Fibroblast of the conjunctiva (primary cell): ENCODE measurements around the gene NOVA1.
"Not testable (repeated sequence)": the region's sequence is repeated elsewhere in the genome, so short reads cannot be mapped to it uniquely, and the experiment has no call there.

Experiments used
- DNase-seq: peaks from one replicate; pipeline ENCODE4 v3.0.0-alpha.2; 2010; ENCODE audit warnings: low read depth

Gene NOVA1

GRCh38 chr14:26597589-26598080 lies at the start of gene NOVA1:
Gene NOVA1, minus strand, starts transcription at chr14:26598033. Its CDS starts 597 bp downstream, at chr14:26597436.
- DNase-seq: no peak

DNA sequence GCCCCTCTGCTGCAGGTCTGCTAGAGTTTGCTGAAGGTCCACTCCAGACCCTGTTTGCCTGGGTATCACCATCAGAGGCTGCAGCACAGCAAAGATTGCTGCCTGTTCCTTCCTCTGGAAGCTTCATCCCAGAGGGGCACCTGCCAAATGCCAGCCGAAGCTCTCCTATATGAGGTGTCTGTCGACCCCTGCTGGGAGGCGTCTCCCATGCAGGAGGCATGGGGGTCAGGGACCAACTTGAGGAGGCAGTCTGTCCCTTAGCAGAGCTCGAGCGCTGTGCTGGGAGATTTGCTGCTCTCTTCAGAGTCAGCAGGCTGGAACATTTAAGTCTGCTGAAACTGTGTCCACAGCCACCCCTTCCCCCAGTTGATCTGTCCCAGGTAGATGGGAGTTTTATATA lies 47.2 kb upstream of the NOVA1 start:
- DNase-seq: not testable (repeated sequence)

GRCh38 chr14:26636561-26636960 lies 38.7 kb upstream of the NOVA1 start:
- DNase-seq: no peak

DNA sequence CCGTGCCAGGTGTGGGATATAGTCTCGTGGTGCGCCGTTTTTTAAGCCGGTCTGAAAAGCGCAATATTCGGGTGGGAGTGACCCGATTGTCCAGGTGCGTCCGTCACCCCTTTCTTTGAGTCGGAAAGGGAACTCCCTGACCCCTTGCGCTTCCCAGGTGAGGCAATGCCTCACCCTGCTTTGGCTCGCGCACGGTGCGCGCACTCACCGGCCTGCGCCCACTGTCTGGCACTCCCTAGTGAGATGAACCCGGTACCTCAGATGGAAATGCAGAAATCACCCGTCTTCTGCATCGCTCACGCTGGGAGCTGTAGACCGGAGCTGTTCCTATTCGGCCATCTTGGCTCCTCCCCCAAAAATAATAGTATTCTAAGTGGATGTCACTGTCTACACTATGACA lies 37.1 kb upstream of the NOVA1 start:
- DNase-seq: not testable (repeated sequence)

- no peak for DNase-seq
Measured at GRCh38 chr14:26626256-26626655, 28.4 kb upstream of the NOVA1 start.

GRCh38 chr14:26622611-26623010 lies 24.8 kb upstream of the NOVA1 start:
- no peak for DNase-seq

DNA sequence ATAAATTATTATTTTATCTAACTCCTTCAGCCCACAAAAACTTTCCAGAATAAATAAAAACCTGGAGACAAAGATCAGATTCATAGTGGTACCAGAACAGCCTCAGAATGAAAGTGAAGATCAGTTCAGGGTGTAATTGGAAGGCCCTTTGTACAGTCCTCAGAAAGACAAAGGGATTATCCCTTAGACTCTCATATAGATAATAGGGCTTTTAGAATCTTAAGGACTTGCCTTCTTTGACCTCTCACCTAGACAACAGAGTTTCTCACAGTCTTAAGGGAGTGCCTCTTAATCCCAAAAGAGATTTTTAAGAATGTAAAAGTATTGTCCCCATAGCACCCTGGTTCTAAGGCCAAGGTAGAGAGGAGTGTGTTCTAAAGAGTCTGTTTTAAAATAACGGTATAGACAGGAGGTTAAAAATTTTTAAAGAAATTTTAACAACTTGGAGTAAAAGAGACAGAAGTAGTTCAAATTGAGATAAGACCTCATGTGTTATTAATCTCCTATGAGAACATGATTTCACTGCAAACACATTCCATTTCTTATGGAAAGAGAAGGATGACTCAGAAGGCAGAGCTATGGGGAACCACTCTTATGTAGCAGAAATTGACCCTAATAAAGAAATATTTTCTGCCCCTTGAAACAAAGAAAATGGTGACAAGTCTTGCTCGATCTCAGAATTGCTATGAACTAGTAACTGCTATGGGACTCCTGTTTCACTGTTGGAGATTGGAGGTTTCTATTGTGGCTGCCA lies 24.2 kb upstream of the NOVA1 start:
- peak; percentile 63 for DNase-seq

DNA sequence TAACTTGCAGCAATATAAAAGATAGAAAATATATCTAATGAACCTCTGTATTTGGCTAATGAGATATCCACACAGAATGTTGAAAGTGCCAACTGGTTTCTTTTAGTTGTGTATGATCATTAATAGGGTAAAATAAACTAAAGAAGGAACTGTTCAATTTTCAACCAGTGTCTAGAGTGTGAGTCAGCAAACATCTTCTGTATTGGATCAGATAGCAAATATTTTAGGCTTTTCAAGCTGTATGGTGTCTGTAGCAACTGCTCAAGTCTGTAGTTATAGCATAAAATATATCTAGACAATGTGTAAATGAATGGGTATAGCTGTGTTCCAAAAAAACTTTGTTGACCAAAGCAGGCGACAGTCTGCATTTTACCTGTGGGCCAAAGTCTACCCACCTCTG lies 23.5 kb upstream of the NOVA1 start:
- DNase-seq: no peak

DNA sequence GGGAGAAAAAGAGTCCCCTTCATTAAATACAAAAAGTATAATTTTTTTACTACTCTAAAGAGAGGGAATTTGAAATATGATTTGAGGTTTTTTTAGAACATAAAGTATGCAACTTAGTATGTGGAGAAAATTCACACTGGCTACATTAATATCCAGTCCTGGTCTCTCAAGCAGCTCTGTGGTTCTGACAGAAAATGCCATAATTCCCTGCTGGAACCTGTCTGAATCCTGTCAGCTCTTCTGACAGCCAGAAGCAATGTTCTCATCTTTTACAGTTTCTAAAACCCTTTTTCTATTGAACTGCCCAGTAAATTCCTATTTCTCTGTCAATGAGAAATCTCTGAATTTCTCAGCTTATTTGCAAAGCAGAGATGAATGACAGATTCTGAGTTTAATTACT lies 13.4 kb upstream of the NOVA1 start:
- no peak for DNase-seq

- no peak for DNase-seq
Measured at GRCh38 chr14:26606729-26607312, 9.0 kb upstream of the NOVA1 start.

GRCh38 chr14:26605602-26606001 lies 7.8 kb upstream of the NOVA1 start:
- no peak for DNase-seq

DNA sequence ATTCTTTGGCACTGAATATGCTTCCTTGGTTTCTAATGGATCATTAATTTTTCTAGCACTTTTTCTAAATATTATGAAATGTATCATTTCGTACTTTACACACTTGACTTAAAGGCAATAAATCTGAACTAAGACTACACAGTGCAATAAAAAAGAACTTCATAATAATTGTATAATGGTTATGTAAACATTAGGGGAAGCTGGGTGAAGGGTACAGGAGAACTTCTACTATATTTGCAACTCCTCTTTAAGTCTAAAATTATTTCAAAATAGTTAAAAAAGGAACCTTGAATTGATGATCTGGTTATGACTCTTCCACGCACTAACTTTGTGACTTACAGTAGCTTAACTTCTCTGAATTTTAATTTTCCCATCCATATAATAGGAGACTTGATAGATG lies 5.1 kb upstream of the NOVA1 start:
- no peak for DNase-seq

DNA sequence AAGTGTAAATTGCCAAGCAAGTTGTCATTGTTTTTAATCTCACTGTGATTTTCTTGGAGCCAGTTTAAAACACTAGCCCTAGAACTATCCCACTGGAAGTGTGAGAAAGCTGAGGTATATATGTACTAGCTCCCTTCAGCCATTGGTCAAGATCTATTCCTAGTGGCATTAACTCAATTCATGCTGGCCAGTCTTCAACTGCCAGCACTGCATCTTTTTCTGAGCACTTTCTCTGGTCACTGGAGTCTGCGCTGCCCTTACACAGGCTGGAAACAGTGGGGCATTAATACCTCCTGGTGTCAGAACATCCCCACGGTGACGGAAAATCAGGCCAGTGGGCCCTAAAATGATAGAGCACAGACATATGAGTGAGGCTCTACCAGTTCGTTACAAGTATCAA lies 4.0 kb upstream of the NOVA1 start:
- no peak for DNase-seq

GRCh38 chr14:26599291-26599690 lies 1.5 kb upstream of the NOVA1 start:
- no peak for DNase-seq

GRCh38 chr14:26598672-26599131 lies 869 bp upstream of the NOVA1 start:
- DNase-seq: no peak

DNA sequence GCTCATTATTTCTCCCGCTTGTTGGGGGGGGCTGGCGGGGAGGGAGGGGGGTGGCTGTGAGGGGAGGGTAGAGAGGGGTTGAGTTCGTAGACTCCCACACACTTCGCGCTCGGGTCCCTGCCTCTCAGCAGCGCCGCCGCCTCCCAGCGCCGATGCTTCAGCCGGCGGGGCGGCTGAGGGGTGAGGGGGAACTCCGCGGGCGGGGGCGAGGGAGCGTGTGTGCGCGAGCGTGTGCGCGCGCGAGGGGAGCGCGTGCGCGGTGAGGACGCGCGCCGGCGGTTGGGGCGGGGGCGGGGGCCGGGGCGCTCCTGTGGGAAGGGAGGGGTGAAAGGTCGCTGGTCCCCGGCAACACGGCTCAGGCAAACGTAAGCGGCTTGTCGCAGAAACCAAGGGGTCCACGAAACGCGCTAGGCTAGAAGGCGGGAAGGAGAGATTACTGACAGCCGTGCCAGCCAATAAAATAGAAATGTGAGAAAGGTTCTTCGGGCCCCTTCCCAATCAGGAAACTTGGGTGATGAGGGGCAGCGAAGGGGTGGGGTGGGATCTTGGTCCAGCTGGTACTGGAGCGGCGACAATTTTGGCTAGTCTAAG lies 343 bp upstream of the NOVA1 start:
- DNase-seq: peak; percentile 96

DNA sequence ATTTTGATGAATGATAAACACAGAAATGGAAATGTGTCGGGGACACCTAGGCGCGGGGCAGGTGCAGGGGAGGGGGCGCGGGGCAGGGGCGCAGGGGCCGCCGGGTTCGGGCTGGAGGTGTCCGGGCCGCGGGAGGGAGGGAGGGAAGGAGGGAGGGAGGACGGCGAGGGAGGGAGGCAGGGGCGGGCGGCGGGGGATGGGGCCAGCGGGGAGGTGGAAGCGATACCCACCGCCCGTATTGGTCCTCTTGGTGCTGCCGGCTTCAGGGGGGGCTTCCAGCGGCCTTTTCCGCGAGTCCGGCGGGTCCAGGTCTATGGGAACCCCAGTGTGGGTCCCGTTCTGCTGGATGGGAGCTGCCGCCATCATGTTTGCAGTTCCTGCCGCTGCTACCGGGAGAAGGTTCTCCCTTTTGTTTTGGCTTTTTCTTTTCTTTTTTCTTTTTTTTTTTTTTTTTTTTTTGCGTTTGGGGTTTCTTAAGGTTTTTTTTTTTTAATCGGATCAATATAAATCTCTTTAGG lies 703 bp downstream of the NOVA1 start:
- no peak for DNase-seq

DNA sequence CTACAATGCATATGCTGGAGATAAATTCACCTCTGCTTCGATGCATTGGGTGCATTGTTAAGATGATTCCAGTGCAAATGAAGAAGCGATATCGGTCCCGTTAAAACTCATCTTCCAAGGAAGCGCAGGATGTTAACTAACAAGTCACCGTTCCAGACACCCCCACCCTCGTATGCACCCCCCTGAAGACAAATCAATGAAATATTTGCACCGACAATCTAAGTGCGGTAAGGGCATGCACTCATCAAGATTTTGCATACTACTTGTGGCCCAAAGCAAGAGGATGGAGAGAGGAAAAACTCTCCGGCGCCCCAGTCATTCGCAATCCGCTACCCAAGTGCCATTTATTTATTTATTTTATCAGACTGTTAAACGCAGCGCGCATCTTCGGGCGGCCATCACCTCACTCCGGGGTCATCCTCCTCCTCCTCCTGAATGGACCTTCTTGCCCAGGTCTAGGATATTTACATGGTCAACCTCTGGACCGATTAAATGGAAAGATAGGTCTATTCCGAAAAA lies 1.2 kb downstream of the NOVA1 start:
- DNase-seq: no peak

- no peak for DNase-seq
Measured at GRCh38 chr14:26595926-26596542, 1.8 kb downstream of the NOVA1 start.

DNA sequence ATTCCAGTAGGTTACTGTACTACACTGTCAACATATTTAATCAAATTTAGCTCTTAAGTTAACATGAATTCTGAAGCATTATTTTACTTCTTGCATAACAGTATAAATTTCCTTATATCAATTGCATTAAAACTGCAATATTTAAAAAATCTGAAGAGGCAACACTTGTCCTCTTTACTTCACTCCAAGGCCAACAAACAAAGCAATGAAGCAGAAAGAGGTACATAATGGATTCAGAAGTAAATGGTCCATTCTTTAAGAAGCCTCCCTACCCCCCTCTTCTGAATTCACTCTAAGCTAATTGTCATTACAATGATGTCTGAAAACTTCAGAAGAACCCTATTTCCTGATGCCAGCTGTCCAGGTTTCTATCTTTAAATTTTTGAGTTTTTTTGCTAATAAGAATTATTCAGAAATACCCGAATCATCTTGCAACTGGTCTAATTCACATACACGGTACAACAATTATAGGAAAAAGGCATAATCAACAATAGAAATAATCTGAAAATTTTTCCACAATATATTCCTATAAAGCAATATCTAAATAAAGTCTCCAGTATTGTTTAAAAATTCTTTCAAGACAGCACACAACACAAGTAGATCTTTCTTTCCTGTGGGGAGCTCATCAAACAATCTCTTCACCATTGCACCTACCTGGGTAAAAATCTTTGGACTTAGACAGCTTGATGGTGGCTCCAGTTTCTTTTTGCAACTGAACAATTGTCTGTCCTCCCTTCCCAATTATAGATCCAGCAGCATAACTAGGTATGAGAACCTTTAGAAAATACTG lies 2.9 kb downstream of the NOVA1 start:
- DNase-seq: no peak

DNA sequence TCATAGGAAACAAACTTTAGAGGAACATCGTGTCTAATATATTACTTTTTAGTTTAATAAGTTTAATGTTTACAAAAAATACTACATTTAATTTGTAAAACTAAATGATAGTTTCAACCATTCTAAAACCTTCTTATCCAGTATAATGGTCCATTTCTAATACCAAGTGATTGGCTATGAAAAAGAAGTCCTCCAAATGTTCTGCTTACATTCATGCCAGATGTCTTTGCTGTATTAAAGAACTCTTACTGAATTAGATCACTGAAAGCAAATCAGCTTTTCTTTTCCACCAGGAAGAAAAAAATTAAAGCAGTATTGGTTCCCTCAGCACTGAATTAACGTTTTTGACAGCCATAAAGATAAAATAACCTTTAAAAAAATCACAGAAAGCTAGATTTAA lies 3.7 kb downstream of the NOVA1 start:
- DNase-seq: no peak

- DNase-seq: no peak
Measured at GRCh38 chr14:26593357-26593756, 4.5 kb downstream of the NOVA1 start.
